Measurements from ENCODE around the gene PCNX2. TPM values are rescaled to one million over a fixed set of nuclear protein-coding genes. Genes with fewer than 3 reads are reported as not detected.

Gene PCNX2, protein sequence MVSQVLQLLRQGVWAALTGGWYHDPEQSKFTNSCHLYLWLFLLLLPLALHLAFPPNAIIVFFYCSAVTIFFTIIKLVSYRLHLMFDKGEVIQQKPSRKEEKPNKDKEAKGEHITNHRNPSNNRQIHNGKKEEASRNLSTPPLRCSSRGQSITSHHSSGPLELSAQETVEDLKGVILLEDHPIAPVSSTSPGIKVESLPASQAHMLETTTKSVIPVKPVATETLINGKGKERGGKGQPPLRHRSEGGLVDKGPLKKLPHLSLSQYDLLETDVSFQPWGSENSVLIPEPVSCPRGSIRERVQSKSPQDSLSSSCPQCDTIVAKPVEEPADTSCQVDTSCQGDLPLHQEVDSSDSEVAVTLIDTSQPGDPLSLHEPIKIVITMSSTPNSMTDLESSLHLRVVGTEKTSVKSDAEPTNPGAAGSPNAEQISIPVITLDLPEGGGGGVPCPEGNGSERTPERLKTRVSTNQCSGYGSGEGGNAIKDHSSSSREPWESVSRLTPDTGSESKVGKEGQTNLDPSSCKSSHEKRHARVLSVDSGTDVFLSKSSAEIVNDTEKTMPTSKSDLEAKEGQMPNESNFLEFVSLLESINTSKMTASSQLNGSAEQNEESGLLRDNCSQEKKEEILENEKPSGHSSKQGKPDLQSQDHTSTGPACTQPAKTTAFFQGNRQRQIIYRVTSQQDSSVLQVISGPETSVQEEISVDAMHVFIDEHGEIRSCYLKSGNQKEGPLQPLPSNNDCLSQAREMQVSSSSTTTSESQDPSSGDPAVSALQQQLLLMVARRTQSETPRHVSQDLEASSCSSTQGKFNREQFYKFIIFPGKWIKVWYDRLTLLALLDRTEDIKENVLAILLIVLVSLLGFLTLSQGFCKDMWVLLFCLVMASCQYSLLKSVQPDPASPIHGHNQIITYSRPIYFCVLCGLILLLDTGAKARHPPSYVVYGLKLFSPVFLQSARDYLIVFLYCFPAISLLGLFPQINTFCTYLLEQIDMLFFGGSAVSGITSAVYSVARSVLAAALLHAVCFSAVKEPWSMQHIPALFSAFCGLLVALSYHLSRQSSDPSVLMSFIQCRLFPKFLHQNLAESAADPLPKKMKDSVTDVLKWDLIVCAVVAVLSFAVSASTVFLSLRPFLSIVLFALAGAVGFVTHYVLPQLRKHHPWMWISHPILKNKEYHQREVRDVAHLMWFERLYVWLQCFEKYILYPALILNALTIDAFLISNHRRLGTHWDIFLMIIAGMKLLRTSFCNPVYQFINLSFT (N-terminal part only)
- 5.5 and 13.9 TPM in 2 replicates for total RNA-seq

DNA sequence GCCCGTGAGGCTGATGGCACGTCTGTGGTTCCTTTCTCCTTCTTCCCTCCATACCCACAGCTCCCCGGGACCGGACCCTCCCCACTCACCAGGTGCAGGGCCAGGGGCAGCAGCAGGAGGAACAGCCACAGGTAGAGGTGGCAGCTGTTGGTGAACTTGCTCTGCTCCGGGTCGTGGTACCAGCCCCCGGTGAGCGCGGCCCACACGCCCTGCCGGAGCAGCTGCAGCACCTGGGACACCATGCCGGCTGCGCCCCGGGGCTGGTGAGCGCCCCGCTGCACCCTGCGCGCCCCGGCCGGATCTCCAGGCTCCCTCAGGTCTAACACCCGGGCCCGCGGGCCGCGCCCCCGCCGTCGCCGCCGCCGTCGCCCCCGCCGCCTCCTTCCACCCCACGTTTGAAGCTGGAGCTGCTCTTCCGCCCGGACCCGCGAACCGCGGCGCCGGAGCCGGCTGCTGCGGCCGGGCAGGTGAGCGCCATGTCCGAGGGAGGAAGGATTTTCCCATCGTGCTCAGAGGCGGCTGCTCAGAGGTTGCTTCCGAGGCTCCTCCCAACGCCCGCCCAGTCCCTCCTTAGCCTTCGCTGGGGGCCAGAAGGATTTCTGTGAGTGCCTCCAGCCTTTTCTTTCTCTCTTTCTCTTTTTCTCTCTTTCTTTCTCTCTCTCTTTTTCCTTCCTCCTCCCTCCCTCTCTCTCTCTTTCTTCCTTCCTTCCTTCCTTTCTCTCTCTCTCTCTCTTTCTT is at the start of gene PCNX2:
Gene PCNX2 (minus strand): TSS at position 489 of the 738 bp plus-strand sequence. CDS start 247 bp downstream, at position 242.
- no peak for DNase-seq (ENCODE audit: extremely low read depth, low read depth, low spot score)

DNA sequence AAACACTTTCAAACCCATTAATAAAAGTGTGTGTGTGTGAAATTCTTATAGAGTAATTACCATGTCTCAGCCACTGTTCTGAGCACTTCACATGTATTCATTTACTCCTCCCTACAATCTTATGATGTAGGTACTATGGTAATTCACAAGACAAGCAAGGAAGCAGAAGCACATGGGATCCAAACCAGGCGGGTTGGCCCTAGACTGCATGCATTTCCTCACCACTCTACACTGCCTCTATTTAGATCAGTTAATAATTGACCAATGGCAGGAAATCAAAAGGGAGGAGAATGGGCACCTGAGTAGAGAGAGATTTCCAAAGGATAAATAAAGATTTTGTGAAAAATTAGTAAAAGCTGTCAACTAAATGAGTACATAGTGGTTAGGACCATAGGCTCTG is 47.7 kb upstream of the PCNX2 start:
- no peak for DNase-seq (ENCODE audit: extremely low read depth, low read depth, low spot score)

DNA sequence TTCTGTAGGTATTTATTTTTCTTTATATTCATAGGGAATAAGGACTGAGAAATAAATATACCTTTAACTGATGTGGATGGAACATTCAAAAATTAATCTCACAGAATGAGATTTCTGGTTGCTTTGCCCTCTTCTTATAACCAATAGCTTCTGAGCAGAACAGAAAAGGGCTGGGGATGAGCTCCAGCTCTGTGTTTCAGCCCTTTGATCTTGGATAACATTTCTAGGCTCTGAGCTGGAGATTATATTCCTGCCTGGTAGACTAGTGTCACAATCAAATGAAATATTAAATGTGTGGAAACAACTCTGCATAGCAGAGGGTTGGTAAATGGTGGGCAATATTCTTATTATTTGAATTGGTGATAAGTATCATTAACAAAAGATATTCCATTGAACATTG is 46.6 kb upstream of the PCNX2 start:
- no peak for DNase-seq (ENCODE audit: extremely low read depth, low read depth, low spot score)

DNA sequence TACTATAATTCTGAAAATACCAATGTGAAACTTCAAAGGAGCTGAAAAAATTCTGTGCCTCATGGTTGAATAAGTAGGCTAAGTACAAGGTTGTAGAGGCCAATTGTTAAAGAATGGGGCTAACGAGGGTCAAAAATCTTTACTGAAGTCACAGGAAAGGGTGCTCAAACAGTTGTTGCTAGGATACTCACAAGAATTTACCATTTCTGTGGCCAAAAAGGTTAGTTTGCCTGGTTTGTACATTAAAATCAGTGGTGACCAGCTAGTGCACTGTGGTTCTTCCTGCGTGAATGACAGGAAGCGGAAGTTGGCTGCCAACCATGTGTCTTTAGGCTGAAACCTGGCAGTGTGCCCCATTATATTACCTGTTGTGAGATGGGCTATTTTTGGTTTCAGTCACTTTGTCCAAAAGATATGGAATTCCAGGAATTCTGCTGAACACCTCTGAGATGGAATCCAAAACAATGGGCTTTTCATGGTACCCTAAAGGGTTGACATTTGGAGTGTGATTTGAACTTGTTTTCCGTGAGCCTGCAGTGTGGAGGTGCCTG is 45.5 kb upstream of the PCNX2 start:
- no peak for DNase-seq (ENCODE audit: extremely low read depth, low read depth, low spot score)

DNA sequence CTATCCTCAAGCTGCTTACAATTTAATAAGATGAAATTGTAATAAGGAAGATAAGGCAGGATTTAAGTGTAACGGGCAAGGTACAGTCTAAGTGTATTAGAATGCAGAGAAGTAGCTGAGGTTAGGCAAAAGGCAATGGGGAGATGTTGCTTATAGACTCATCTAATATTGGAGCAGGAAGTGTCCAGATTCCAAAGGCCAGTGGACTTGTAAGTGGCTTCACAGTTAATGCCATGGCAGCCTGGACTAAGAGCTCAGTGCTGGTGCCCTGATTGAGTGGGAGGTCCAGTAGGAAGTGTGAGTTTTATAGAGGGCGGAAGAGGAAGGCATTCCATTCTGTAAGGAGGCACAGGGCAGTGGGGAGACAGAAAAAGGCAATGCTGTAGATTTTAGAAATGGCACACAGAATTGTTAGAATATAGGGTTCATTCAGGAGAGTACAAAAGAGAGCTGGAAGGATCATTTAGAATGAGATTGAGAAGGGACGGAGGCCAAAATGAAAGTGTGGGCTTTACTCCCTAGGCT is 44.6 kb upstream of the PCNX2 start:
- DNase-seq (ENCODE audit: extremely low read depth, low read depth, low spot score): no peak

DNA sequence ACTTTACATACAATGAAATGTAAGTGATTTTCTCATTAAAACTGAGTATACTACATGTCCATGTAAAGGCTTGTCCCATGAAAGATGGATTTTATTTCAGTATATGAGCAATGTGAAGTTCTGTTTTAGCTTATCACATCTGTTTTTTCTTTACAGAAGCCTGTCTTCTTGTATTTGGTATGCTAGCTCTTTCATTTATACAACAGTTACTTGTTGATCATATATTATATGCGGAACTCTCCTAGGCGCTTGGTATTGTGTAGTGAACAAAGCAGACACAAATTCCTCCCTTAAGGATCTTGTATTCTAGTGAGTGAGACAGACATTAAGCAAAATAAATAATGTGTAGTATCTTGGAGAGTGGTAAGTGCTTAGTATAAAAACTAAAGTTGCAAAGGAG is 42.6 kb upstream of the PCNX2 start:
- no peak for DNase-seq (ENCODE audit: extremely low read depth, low read depth, low spot score)

DNA sequence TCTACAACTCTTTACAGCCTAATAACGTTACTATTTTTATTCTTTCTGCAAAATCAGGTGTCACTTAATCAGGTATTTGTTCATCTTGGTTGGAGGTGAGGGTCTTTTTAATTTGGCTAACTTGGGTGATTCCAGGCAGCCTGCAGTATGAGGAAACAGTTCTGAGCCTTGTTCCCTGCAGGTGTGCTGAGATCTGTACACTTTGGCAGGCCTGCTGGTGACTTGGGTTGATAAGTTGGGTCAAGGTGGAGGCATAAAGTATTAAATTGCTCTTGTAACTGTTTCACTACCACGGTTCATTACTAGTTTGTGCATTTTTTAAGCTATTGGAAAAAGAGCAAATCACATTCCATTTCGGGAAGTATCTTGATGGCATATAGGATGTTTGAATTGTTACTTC is 42.0 kb upstream of the PCNX2 start:
- DNase-seq (ENCODE audit: extremely low read depth, low read depth, low spot score): no peak

DNA sequence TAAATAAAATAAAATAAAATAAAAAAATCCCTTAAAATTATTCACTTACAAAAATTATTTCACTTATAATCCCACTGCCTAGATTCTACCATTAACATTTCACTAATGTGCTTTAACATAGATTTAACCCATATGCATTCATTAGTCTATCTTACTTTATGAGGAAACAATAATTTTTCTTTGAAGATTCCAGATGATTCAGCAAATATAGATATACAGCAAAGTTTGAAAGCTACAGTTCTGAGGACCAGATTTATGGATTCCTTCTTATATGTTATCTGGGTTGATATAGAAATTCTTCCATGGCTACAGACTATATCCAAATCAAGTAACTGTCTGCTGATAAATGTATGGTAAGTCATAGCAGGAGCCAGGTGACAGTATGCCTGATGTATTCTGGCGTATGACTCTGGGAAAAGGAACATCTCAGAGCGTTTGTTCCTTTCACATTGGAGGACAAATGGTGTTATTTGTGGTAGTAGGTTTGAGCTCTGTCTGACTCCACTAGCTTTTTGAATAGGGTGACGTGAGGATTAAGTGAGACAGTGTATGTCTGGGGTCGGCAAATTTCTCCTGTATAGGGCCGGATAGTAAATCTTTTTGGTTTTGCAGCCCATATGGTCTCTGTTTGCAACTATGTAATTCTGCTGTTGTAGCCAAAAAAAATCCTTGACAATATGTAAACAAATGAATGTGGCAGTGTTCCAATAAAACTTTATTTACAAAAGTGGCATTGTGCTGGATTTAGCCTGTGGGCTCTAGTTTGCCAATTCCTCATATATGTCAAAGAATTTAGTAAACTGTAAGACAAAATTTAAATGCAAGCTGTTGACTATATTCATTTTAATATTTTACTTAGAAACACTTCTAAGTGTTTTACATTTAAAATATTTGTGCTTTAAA is 41.3 kb upstream of the PCNX2 start:
- no peak for DNase-seq (ENCODE audit: extremely low read depth, low read depth, low spot score)

DNA sequence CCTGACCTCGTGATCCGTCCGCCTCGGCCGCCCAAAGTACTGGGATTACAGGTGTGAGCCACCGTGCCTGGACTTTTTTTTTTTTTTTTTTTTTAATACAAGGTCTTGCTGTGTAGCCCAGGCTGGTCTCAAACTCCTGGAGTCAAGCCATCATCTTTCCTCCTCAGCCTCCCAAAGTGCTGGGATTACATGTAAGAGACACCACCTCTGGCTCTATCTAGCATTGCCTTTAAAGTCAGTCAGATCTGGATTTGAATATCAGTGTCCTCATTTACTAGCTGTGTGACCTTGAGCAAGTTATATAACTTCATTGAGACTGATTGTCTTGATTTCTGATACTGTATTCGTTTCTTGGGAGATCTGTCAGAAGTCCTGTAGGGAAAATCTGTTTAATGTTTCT is 38.6 kb upstream of the PCNX2 start:
- no peak for DNase-seq (ENCODE audit: extremely low read depth, low read depth, low spot score)

DNA sequence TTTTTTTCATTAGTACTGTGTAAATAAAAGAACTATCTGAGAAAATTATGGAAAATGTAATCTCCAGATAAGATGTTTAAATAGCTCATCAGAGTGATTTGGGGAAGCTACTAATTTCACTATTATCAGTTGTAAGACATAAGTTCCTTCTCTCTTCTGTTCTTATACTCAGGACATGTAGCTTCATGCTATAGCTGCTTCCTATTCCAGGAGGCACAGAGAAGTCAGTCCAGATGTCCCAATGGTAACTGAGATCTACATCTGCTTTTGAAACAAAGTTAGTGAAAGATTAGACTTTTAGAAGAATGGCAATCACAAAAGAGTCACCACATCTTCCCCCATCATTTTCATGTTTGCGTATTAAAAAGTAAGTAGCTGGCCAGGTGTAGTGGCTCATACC is 37.6 kb upstream of the PCNX2 start:
- no peak for DNase-seq (ENCODE audit: extremely low read depth, low read depth, low spot score)

DNA sequence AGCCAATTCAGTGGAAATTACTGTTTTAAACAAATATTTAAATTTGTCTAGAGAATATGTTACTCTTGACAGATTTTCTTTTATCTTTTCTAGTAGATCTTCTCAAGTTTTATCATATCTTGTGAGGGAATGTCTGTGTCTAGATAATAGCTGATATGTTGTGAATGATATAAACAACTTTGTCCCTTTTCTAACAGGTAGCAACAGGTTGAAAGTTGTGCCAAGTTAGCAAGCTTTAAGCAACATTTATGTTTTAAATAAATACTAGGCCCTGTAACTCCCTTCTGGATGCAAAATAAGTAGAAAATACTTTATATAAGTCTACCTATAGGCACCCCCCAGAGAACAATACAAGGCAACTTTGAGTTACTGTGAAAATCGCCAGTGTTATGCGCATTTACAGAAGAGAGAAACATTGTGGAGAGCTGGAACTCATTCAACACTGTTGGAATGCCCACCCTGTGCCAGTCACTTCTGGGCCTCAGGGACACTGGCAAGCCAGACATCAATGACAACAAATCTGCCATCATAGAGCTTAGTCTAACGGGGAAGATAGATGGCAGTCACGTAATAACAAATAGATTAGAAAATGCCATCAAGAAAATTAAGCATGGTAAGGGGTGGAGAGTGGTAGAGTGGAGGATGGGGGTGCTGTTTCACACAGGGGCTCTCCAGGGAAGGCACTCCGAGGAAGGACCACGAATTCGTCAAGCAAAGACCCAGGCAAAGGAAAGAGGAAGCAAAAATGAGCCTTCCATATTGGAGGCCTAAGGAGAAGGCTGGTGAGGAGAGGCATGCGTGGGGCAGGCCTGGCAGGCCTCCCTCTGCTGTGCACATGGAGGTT is 36.4 kb upstream of the PCNX2 start:
- DNase-seq (ENCODE audit: extremely low read depth, low read depth, low spot score): no peak

DNA sequence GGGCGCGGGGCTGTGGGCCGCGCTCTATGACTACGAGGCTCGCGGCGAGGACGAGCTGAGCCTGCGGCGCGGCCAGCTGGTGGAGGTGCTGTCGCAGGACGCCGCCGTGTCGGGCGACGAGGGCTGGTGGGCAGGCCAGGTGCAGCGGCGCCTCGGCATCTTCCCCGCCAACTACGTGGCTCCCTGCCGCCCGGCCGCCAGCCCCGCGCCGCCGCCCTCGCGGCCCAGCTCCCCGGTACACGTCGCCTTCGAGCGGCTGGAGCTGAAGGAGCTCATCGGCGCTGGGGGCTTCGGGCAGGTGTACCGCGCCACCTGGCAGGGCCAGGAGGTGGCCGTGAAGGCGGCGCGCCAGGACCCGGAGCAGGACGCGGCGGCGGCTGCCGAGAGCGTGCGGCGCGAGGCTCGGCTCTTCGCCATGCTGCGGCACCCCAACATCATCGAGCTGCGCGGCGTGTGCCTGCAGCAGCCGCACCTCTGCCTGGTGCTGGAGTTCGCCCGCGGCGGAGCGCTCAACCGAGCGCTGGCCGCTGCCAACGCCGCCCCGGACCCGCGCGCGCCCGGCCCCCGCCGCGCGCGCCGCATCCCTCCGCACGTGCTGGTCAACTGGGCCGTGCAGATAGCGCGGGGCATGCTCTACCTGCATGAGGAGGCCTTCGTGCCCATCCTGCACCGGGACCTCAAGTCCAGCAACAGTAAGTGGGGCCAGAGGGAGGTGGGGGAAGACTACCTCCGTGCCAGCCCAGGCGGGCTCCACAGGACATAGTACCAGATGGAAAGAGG is 32.8 kb upstream of the PCNX2 start:
- no peak for DNase-seq (ENCODE audit: extremely low read depth, low read depth, low spot score)

DNA sequence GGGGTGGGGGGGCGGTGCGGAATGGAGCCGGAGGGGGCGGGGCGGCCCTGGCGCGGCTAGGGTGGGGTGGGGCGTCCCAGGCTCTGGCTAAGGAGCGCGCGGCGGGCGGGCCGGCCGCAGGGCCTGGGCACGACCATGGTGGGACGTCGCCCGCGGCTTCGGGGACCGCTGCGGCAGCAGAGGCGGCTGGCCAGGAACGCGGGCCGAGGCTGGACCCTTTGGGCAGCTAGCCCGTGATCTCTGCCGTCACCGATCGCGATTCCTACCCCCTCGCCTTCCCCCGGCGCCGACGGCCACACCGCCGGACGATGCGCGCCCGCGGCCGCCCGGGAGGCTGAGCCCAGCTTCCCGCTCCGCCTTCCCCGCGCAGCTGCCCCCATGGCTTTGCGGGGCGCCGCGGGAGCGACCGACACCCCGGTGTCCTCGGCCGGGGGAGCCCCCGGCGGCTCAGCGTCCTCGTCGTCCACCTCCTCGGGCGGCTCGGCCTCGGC is 32.2 kb upstream of the PCNX2 start, which contains the start of gene MAP3K21:
Gene MAP3K21 (plus strand): TSS at position 74 of the 491 bp plus-strand sequence. CDS start 305 bp downstream, at position 379.
- DNase-seq (ENCODE audit: extremely low read depth, low read depth, low spot score): no peak

DNA sequence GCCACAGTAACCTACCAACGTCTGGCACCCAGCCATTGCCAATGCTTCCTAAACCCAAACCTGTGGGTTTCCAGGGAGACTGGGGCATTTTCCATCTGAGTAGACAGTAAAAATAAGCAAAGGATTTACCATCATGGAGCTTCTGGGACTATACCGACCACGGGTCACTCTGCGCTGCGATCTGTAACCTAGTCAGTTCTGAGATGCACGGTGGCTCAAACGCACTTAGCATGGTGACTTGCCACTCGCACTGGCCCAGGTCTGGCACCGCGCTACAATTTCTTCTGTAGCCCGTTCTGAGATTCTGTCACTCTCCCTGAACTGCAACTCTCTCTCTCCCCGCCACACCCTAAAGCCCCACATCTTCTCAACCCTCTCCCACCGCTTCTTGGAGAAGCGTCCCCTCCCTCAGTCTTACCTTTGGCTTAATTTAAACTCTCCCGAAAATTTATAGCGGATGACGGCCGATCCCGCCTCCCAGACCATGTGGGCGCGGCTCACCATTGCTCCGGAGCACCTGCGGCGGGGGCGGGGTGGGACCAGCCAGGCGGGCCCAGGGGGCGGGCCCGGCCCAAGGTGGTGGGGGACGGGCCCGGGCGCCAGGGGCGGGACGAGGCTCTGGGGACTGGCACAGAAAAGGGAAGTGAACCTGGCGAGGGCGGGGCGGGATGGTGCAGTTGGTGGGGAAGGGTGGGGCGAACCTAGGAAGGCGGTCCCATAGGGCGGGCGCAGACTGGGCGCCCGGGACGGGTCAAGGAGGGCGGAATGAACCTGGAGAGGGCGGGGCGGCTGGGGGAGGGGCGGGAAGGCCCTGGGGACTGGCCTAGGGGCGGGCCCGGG is 31.5 kb upstream of the PCNX2 start:
- DNase-seq (ENCODE audit: extremely low read depth, low read depth, low spot score): no peak

DNA sequence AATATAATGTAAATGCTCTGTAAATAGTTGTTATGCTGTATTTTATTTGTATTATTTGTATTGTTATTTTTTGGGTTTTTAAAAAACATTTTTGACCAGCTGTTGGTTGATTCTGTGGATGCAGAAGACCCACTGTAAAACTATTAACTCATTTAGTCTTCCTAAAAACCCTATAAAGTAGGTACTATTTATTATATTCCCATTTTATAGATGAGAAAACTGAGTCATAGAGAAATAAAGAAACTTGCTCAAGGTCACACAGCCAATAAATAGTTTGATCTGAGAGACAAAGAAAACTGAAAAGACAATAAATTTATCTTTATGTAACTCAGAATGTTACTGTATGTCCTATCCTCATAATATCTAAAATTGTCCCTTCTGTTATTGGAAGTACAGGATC is 30.8 kb upstream of the PCNX2 start:
- DNase-seq (ENCODE audit: extremely low read depth, low read depth, low spot score): no peak

DNA sequence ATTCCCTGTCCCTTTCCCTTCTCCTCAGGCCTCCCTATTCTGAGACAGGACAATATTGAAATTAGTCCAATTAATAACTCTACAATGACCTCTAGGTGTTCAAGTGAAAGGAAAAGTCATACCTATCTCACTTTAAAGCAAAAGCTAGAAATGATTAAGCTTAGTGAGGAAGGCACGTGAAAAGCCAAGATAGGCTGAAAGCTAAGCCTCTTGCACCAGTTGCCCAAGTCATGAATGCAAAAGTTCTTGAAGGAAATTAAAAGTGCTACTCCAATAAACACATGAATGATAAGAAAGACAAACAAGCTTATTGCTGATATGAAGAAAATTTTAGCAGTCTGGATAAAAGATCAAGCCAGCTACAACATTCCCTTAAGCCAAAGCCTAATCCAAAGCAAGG is 28.2 kb upstream of the PCNX2 start:
- DNase-seq (ENCODE audit: extremely low read depth, low read depth, low spot score): no peak
